ENCODE results near the gene TRIML1.

Gene TRIML1

DNA sequence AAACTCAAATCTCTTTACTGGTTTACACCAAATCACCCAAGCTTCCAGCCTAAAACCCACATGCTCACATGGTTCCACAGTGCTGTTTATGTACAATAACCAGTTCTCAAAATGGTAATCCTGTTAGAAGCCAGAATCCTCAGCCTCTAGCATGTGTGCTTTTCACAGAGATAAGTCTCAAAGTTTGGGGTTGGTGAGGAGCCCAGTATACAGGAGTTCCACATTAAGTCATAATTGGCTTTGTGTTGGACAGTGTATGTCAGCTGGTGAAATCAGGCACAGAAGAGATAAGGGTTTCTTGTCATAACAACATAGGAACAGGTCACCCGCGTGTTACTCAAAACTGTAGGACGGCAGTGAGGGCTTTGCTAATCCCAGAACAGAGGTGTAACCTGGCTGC is at the start of gene TRIML1:
Gene TRIML1, plus strand, starts transcription at position 301 of the 400 bp plus-strand sequence. CDS start 118 bp downstream, outside the sequence.
- DNase-seq: no peak

- DNase-seq: no peak
These were observed 46.4 kb upstream of the TRIML1 start for GRCh38 chr4:188092824-188093223.

- DNase-seq: no peak
These were observed 32.8 kb upstream of the TRIML1 start for GRCh38 chr4:188106454-188106853.

GRCh38 chr4:188107931-188108843 is 31.1 kb upstream of the TRIML1 start:
- DNase-seq: no peak

- DNase-seq: no peak
These were observed 30.0 kb upstream of the TRIML1 start, which contains the start of gene TRIML2 for GRCh38 chr4:188109157-188109755. Gene TRIML2 (minus strand): TSS chr4:188109603. CDS start chr4:188105368, 4,235 bp downstream.

GRCh38 chr4:188110036-188110435 is 29.2 kb upstream of the TRIML1 start:
- DNase-seq: no peak

DNA sequence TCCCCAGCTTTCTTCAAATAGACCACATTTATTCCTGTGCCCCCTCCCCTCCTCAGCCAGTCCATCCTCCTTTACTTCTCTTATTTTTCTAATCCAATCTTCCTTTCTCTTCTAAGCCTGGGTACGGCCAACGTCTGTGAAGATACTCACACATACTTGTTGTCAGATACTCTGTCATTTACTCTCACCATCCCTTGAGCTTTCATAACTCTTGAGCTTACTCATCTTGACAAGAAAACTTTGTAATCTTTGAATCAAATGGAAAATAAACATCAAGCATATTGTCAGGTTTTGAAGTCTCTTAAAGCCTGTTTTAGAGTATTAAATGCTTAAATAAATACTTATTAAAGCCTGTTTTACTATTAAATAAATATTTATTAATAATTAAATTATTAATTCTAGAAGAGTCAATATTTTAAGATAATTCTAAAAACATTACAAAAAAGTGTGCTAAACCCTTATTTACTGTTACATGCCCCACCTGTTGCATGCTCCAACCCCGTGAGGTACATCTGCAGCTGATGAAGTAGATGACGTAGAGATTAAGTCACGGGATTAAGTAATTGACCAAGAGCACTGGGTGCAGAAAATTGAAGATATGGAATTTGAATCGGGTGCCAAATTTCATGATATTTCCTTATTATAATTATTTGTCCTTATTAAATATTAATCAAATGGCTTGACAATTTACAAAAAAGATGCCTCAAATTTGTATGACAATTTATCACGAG is 28.3 kb upstream of the TRIML1 start:
- no peak for DNase-seq

GRCh38 chr4:188111955-188112354 is 27.3 kb upstream of the TRIML1 start:
- DNase-seq: no peak

- no peak for DNase-seq
These were observed 26.1 kb upstream of the TRIML1 start for GRCh38 chr4:188113156-188113555.

- DNase-seq: no peak
These were observed 21.5 kb upstream of the TRIML1 start for GRCh38 chr4:188117631-188118324.

GRCh38 chr4:188121530-188121929 is 17.7 kb upstream of the TRIML1 start:
- no peak for DNase-seq

GRCh38 chr4:188127214-188127874 is 11.9 kb upstream of the TRIML1 start:
- no peak for DNase-seq

GRCh38 chr4:188130355-188130754 is 8.9 kb upstream of the TRIML1 start:
- DNase-seq: no peak

DNA sequence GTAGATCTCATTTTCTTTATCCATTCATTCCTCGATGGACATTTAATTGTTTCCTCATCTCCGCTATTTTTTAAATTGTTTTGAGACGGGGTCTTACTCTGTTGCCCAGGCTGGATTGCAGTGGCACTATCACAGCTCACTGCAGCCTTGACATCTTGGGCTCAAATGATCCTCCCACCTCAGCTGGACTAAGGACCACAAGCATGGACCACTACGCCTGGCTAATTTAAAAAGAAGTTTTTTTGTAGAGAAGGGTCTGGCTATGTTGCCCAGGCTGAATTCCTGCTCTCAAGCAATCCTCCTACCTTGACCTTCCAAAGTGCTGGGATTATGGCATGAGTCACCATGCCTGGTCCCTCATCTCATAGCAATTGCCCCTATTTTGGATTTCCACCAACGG is 7.0 kb upstream of the TRIML1 start:
- DNase-seq: no peak

GRCh38 chr4:188138227-188138626 is 1.0 kb upstream of the TRIML1 start:
- DNase-seq: no peak

DNA sequence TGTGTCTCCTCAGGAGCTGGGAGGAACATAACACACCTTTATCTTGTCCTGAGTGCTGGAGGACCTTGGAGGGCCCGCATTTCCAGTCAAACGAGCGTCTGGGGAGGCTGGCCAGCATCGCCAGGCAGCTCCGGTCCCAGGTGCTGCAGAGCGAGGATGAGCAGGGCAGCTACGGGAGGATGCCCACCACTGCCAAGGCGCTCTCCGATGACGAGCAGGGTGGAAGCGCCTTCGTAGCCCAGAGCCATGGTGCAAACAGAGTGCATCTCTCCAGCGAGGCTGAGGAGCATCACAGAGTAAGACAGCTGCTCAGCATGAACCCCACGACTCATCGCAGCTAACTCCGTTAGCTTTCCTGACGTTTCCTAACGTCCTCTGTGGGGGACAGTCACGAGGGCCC is 430 bp downstream of the TRIML1 start:
- DNase-seq: no peak

GRCh38 chr4:188143731-188144130 is 4.5 kb downstream of the TRIML1 start:
- DNase-seq: no peak

- no peak for DNase-seq
These were observed 6.4 kb downstream of the TRIML1 start for GRCh38 chr4:188145601-188146000.

GRCh38 chr4:188146618-188147017 is 7.4 kb downstream of the TRIML1 start:
- DNase-seq: no peak

- no peak for DNase-seq
These were observed 7.9 kb downstream of the TRIML1 start for GRCh38 chr4:188147176-188147575.

- DNase-seq: no peak
These were observed 8.5 kb downstream of the TRIML1 start for GRCh38 chr4:188147776-188148175.

DNA sequence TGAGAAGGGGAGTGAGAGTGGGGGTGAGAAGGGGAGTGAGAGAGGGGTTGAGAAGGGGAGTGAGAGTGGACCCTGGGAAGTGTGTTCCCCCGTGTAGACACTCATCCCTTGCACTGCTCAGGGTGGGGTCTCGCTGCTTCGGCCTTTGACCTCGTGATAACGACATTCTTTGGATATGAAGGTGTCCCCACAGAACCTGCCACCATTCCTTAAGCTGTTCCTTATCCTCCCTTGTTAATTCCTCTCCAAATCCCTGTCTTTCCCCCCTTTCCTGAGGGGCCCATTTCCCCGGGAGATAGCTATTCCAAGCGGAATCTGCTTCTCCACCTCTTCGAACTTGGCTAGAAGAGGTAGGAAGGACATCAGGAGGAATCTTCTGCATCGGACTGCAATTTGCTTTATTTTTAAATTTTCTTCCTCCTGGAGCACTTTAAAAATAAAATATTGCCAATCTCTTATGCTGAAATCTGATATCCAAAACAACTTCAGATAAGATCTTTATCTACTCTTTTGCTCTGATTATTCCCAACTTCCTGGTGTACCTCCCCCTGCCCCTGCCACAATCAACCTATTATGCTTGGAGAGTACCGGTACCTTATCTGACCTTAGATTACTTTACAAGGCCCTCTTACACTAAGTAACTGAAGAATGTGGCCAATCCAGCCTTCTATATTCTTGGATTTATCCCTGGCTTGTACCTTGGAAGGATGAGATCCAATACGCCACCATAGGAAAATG is 15.6 kb downstream of the TRIML1 start:
- no peak for DNase-seq
